ENCODE results near the gene S100A14.

S100A14 gene

GRCh38 chr1:153573351-153573750, 42.8 kb downstream of the S100A14 start:
- Histone ChIP-seq H3K36me3 (replicated peaks; ENCODE audit: low read depth, low read length) (no peaks in the 10 kb centered on the region), H3K79me2 (ENCODE audit: low read length) (no peaks in the 10 kb centered on the region), H3K9ac (ENCODE audit: low read length) (peak overlapping the region; percentile 40; the same call in 1 of the 2 replicates), H3K4me3 (ENCODE audit: low read length) (no peak overlapping the region), H3K4me2 (ENCODE audit: low read length) (peak overlapping the region; percentile 65; the same call in 1 of the 2 replicates), H2AFZ (ENCODE audit: low read depth, low read length) (peak overlapping the region; percentile 53), H4K20me1 (ENCODE audit: insufficient read depth, low read length) (no peaks in the 10 kb centered on the region), H3K27me3 (ENCODE audit: low read depth, low read length) (0 out of 2 replicates have a peak, but pooled peaks cover 5% of the 10 kb centered on the region), H3K9me3 (ENCODE audit: insufficient read depth, low read length) (no peaks in the 10 kb centered on the region), H3K4me1 (ENCODE audit: low read length) (peaks cover 38% of the 10 kb centered on the region), H3K27ac (ENCODE audit: low read length) (peak overlapping the region; percentile 50)
- TF ChIP-seq EZH2phosphoT487 (IDR thresholded peaks at IDR 0.05; ENCODE audit: low read depth) = no peak
- TF ChIP-seq CTCF (IDR thresholded peaks at IDR 0.05; ENCODE audit: low read depth, low read length) = no peak

- Histone ChIP-seq H3K36me3 (replicated peaks; ENCODE audit: low read depth, low read length) (no peaks in the 10 kb centered on the region), H3K79me2 (ENCODE audit: low read length) (no peaks in the 10 kb centered on the region), H4K20me1 (ENCODE audit: insufficient read depth, low read length) (no peaks in the 10 kb centered on the region), H3K27me3 (ENCODE audit: low read depth, low read length) (0 out of 2 replicates have a peak, but pooled peaks cover 5% of the 10 kb centered on the region), H3K27ac (ENCODE audit: low read length) (peak overlapping the region; percentile 50), H3K9ac (ENCODE audit: low read length) (peak overlapping the region; percentile 40), H3K4me2 (ENCODE audit: low read length) (peak overlapping the region; percentile 65), H3K9me3 (ENCODE audit: insufficient read depth, low read length) (no peaks in the 10 kb centered on the region), H3K4me3 (ENCODE audit: low read length) (peak overlapping the region; percentile 18; the same call in 1 of the 2 replicates), H2AFZ (ENCODE audit: low read depth, low read length) (peak overlapping the region; percentile 53), H3K4me1 (ENCODE audit: low read length) (peaks cover 43% of the 10 kb centered on the region)
- TF ChIP-seq CTCF (IDR thresholded peaks at IDR 0.05; ENCODE audit: low read depth, low read length) = peak; percentile 99
- TF ChIP-seq EZH2phosphoT487 (IDR thresholded peaks at IDR 0.05; ENCODE audit: low read depth) = no peak
Measured at GRCh38 chr1:153572569-153573015, 43.5 kb downstream of the S100A14 start.

- no peaks in the 10 kb centered on the region for H3K36me3 ChIP-seq (replicated peaks; ENCODE audit: low read depth, low read length)
- H3K4me1 ChIP-seq (ENCODE audit: low read length) = peaks cover 41% of the 10 kb centered on the region
- H3K4me2 ChIP-seq (ENCODE audit: low read length) = peak overlapping the region; percentile 65
- H3K9ac ChIP-seq (ENCODE audit: low read length) = no peak overlapping the region
- no peaks in the 10 kb centered on the region for H3K79me2 ChIP-seq (ENCODE audit: low read length)
- H2AFZ ChIP-seq (ENCODE audit: low read depth, low read length) = peak overlapping the region; percentile 61; the same call in 1 of the 2 replicates
- TF ChIP-seq EZH2phosphoT487 (IDR thresholded peaks at IDR 0.05; ENCODE audit: low read depth) = no peak
- no peak for TF ChIP-seq CTCF (IDR thresholded peaks at IDR 0.05; ENCODE audit: low read depth, low read length)
- H3K27ac ChIP-seq (ENCODE audit: low read length) = no peak overlapping the region
- H3K4me3 ChIP-seq (ENCODE audit: low read length) = no peak overlapping the region
- H4K20me1 ChIP-seq (ENCODE audit: insufficient read depth, low read length) = no peaks in the 10 kb centered on the region
- no peaks in the 10 kb centered on the region for H3K9me3 ChIP-seq (ENCODE audit: insufficient read depth, low read length)
- 0 out of 2 replicates have a peak, but pooled peaks cover 5% of the 10 kb centered on the region for H3K27me3 ChIP-seq (ENCODE audit: low read depth, low read length)
Measured at GRCh38 chr1:153571706-153572105, 44.4 kb downstream of the S100A14 start.

GRCh38 chr1:153570874-153571273, 45.3 kb downstream of the S100A14 start:
- Histone ChIP-seq H3K9ac (ENCODE audit: low read length) (no peak overlapping the region), H3K4me3 (ENCODE audit: low read length) (no peak overlapping the region), H2AFZ (ENCODE audit: low read depth, low read length) (no peak overlapping the region), H3K79me2 (ENCODE audit: low read length) (no peaks in the 10 kb centered on the region), H3K27me3 (ENCODE audit: low read depth, low read length) (0 out of 2 replicates have a peak, but pooled peaks cover 5% of the 10 kb centered on the region), H3K9me3 (ENCODE audit: insufficient read depth, low read length) (no peaks in the 10 kb centered on the region), H3K27ac (ENCODE audit: low read length) (no peak overlapping the region), H3K4me1 (ENCODE audit: low read length) (peaks cover 48% of the 10 kb centered on the region), H3K36me3 (replicated peaks; ENCODE audit: low read depth, low read length) (no peaks in the 10 kb centered on the region), H4K20me1 (ENCODE audit: insufficient read depth, low read length) (no peaks in the 10 kb centered on the region), H3K4me2 (ENCODE audit: low read length) (no peak overlapping the region)
- TF ChIP-seq EZH2phosphoT487 (IDR thresholded peaks at IDR 0.05; ENCODE audit: low read depth) = no peak
- no peak for TF ChIP-seq CTCF (IDR thresholded peaks at IDR 0.05; ENCODE audit: low read depth, low read length)
